Karpas-422 (cell line): Measurements from ENCODE around the gene PLOD3. TPM values are rescaled to one million over a fixed set of nuclear protein-coding genes. Genes with fewer than 3 reads are reported as not detected.

Source experiments
- DNase-seq: peaks from one replicate; pipeline ENCODE4 v3.0.0-alpha.2; 2015
- H2AFZ ChIP-seq: fragments of 200-600 bp; sonication (generic); 2 replicates; pipeline ENCODE4 v1.6.1; 2014; ENCODE audit warnings: antibody characterized with exemption, low read length, mixed read lengths
- H3K27ac ChIP-seq: fragments of 200-600 bp; sonication (generic); 2 replicates; pipeline ENCODE4 v1.5.1; 2014; ENCODE audit warnings: mild to moderate bottlenecking, low read length, moderate library complexity
- H3K27me3 ChIP-seq: fragments of 200-600 bp; sonication (generic); 2 replicates; pipeline ENCODE4 v1.6.1; 2014; ENCODE audit warnings: low read length, mixed read lengths
- H3K36me3 ChIP-seq: fragments of 200-600 bp; sonication (generic); 2 replicates; pipeline ENCODE4 v1.6.1; 2014; ENCODE audit warnings: low read length, mixed read lengths; ENCODE audit not compliant: insufficient read depth
- H3K4me1 ChIP-seq: fragments of 200-600 bp; sonication (generic); 2 replicates; pipeline ENCODE4 v1.6.1; 2014; ENCODE audit warnings: mild to moderate bottlenecking, low read length, mixed read lengths
- H3K4me2 ChIP-seq: fragments of 200-600 bp; sonication (generic); 2 replicates; pipeline ENCODE4 v1.6.1; 2014; ENCODE audit warnings: low read length, low read depth, mild to moderate bottlenecking; ENCODE audit not compliant: poor library complexity, severe bottlenecking
- H3K4me3 ChIP-seq: fragments of 200-600 bp; sonication (generic); 2 replicates; pipeline ENCODE4 v1.5.1; 2014; ENCODE audit warnings: mild to moderate bottlenecking, antibody characterized with exemption, low read length, mixed read lengths
- H3K79me2 ChIP-seq: fragments of 200-600 bp; sonication (generic); 2 replicates; pipeline ENCODE4 v1.6.1; 2014; ENCODE audit warnings: mild to moderate bottlenecking, low read length, mixed read lengths
- H3K9ac ChIP-seq: fragments of 200-600 bp; sonication (generic); 2 replicates; pipeline ENCODE4 v1.6.0; 2014; ENCODE audit warnings: low read length
- H3K9me2 ChIP-seq: fragments of 200-600 bp; sonication (generic), shearing (Covaris generic); replicated peaks from 2 replicates; pipeline ENCODE4 v1.6.0; 2014; ENCODE audit warnings: mild to moderate bottlenecking, low read length, moderate library complexity; ENCODE audit not compliant: insufficient read depth
- H3K9me3 ChIP-seq: fragments of 300-700, 200-600 bp; sonication (generic); 2 replicates; pipeline ENCODE4 v1.6.1; 2014; ENCODE audit warnings: low read length, mixed read lengths
- H4K20me1 ChIP-seq: fragments of 200-600 bp; sonication (generic); 2 replicates; pipeline ENCODE4 v1.6.1; 2014; ENCODE audit warnings: mild to moderate bottlenecking, antibody characterized with exemption, low read length, low read depth; ENCODE audit not compliant: insufficient read depth
- total RNA-seq: library from RNA; depleted of rRNA; stranded (reverse); fragments of >200 nt; shearing (Covaris generic); gene quantifications from 2 replicates; pipeline ENCODE4 v1.2.3, GENCODE V29; 2014; ENCODE audit warnings: low replicate concordance

Gene PLOD3
- total RNA-seq, 1 experiment from 2014 or later: 11.1 TPM

DNA sequence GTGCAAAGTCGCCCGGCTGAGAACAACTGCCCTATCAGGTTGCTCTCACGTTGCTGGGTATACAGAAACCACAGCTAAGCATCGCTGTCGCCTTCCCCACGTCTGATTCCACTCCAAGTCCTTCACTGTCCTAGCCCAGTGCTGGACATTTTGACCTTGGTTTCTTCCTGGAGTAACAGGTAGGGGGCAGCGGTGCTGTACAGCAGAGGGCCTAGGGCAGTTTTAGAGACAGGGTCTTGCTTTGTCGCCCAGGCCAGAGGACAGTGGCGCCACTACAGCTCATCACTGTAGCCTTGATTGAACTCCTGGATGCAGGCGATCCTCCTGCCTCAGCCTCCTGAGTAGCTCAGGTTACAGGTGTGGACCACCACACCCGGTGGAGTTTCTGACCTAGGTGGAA is 17.7 kb upstream of the PLOD3 start:
- H3K9ac ChIP-seq: no peak overlapping the region
- no peak for DNase-seq
- no peaks in the 10 kb centered on the region for H3K4me1 ChIP-seq
- no peaks in the 10 kb centered on the region for H3K36me3 ChIP-seq
- H3K9me2 ChIP-seq: no peaks in the 10 kb centered on the region
- no peak overlapping the region for H3K4me3 ChIP-seq
- H3K27me3 ChIP-seq: no peaks in the 10 kb centered on the region
- H2AFZ ChIP-seq: no peak overlapping the region
- no peaks in the 10 kb centered on the region for H3K79me2 ChIP-seq
- H4K20me1 ChIP-seq: no peaks in the 10 kb centered on the region
- no peaks in the 10 kb centered on the region for H3K9me3 ChIP-seq
- H3K27ac ChIP-seq: no peak overlapping the region
- H3K4me2 ChIP-seq: no peak overlapping the region

- Histone ChIP-seq H3K27ac (no peak overlapping the region), H4K20me1 (no peaks in the 10 kb centered on the region), H3K4me3 (no peak overlapping the region), H3K4me1 (no peaks in the 10 kb centered on the region), H3K79me2 (no peaks in the 10 kb centered on the region), H3K9me3 (no peaks in the 10 kb centered on the region), H3K27me3 (no peaks in the 10 kb centered on the region), H3K4me2 (no peak overlapping the region), H3K9ac (no peak overlapping the region), H3K36me3 (no peaks in the 10 kb centered on the region), H2AFZ (no peak overlapping the region), H3K9me2 (no peaks in the 10 kb centered on the region)
- DNase-seq: no peak
These were observed 17.3 kb upstream of the PLOD3 start for GRCh38 chr7:101234636-101235035.

DNA sequence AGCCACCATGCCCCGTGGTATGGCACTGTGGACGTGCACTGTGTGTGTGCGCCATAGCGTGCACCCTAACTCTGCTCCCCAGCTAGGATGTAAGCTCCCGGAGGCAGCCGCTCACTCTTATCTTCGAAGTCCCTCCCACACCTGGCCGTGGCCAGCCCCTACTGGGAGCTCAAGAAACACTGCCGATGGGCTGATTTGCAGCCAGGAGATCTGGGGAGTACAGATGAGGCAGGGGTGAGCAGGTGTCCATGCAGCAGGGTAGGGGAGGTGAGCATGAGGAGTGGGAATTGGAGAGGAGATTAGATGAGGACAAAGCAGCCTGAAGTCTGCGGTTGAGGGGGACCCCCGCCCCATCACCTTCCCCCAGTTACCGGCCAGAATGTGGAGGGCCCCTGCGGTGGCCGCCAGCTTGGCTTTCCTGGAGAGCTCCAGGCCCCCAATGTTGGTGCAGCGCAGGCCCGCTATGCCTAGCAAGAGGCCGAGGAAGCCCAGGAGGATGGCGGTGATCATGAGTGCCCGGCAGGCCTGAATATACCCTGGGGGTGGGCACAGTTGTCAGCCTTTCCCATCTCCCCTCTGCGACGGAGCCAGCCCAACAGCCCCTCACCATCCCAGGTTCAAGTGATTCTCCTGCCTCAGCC is 16.6 kb upstream of the PLOD3 start:
- Histone ChIP-seq H3K9me3 (no peaks in the 10 kb centered on the region), H3K4me3 (no peak overlapping the region), H3K4me1 (no peaks in the 10 kb centered on the region), H4K20me1 (no peaks in the 10 kb centered on the region), H3K27ac (no peak overlapping the region), H3K36me3 (no peaks in the 10 kb centered on the region), H3K9ac (no peak overlapping the region), H2AFZ (no peak overlapping the region), H3K27me3 (no peaks in the 10 kb centered on the region), H3K4me2 (no peak overlapping the region), H3K79me2 (no peaks in the 10 kb centered on the region), H3K9me2 (no peaks in the 10 kb centered on the region)
- no peak for DNase-seq

DNA sequence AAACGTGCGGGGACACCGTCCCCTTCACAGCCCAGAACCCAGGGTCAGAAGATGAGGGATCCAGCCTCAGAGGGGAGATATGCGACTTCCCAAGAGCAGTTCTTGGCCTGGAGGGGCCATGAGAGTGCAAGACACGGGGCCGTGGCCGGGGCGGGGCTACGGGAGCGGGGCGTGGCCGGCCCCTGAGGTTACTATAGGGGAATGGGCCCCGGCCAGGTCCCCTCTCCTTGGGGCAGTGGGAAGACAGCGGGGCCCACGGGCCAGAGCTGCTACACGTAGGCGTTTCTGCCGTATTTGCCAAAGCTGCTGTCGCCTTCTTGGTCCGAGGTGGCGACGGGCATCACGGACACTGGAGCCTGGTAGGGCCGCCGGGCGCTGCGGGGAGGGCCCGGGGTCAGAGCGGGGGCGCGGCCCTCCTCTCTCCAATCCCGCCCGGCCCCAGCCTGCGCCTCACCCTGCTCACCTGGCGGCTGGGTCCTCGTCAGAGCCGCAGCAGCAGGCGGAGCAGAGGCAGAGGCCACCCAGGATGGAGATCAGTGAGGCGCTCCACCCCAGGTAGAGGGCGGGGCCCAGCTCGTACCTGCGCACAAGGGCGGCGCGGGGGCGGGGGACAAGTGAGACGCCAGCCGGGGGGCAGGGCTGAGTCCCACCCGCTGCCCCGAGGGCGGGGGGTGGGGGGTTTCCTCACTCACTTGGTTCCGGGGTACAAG is 14.9 kb upstream of the PLOD3 start:
- H3K79me2 ChIP-seq: no peaks in the 10 kb centered on the region
- no peaks in the 10 kb centered on the region for H4K20me1 ChIP-seq
- no peak overlapping the region for H3K4me3 ChIP-seq
- no peaks in the 10 kb centered on the region for H3K9me3 ChIP-seq
- no peak for DNase-seq
- no peaks in the 10 kb centered on the region for H3K36me3 ChIP-seq
- no peak overlapping the region for H3K9ac ChIP-seq
- H3K9me2 ChIP-seq: no peaks in the 10 kb centered on the region
- no peaks in the 10 kb centered on the region for H3K27me3 ChIP-seq
- H3K4me2 ChIP-seq: no peak overlapping the region
- peaks cover 5% of the 10 kb centered on the region for H3K4me1 ChIP-seq
- no peak overlapping the region for H3K27ac ChIP-seq
- H2AFZ ChIP-seq: no peak overlapping the region

GRCh38 chr7:101231644-101232043 is 14.3 kb upstream of the PLOD3 start:
- no peaks in the 10 kb centered on the region for H3K27me3 ChIP-seq
- no peak overlapping the region for H3K27ac ChIP-seq
- H3K4me1 ChIP-seq: peaks cover 5% of the 10 kb centered on the region
- H2AFZ ChIP-seq: no peak overlapping the region
- H4K20me1 ChIP-seq: no peaks in the 10 kb centered on the region
- no peak for DNase-seq
- no peak overlapping the region for H3K4me3 ChIP-seq
- no peak overlapping the region for H3K4me2 ChIP-seq
- no peaks in the 10 kb centered on the region for H3K9me2 ChIP-seq
- no peak overlapping the region for H3K9ac ChIP-seq
- no peaks in the 10 kb centered on the region for H3K79me2 ChIP-seq
- no peaks in the 10 kb centered on the region for H3K36me3 ChIP-seq
- no peaks in the 10 kb centered on the region for H3K9me3 ChIP-seq

- Histone ChIP-seq H3K9me3 (no peaks in the 10 kb centered on the region), H3K9me2 (no peaks in the 10 kb centered on the region), H2AFZ (no peak overlapping the region), H3K79me2 (0 out of 2 replicates have a peak, but pooled peaks cover 1% of the 10 kb centered on the region), H4K20me1 (no peaks in the 10 kb centered on the region), H3K36me3 (no peaks in the 10 kb centered on the region), H3K4me1 (peaks cover 5% of the 10 kb centered on the region), H3K27ac (no peak overlapping the region), H3K4me3 (no peak overlapping the region), H3K4me2 (no peak overlapping the region), H3K9ac (no peak overlapping the region), H3K27me3 (no peaks in the 10 kb centered on the region)
- DNase-seq: no peak
These were observed 9.3 kb upstream of the PLOD3 start for GRCh38 chr7:101226721-101227120.

DNA sequence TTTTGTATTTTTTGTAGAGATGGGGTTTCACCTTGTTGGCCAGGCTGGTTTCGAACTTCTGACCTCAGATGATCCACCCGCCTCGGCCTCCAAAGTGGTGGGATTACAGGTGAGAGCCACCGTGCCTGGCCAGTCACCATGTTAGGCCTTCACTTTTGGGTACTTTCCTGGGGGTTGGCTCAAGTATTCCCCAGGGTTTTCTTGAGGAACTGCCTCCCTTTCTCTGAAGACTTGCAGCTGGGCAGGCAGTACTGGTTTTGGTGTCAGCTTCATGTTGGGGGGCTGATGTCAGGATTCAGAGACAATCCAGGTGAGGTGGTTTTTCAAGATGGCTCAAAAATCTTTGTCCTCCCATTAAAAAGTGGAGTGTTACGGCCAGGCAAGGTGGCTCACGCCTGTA is 8.3 kb upstream of the PLOD3 start:
- H3K79me2 ChIP-seq: peaks cover 12% of the 10 kb centered on the region
- H3K27ac ChIP-seq: no peak overlapping the region
- no peak for DNase-seq
- H3K36me3 ChIP-seq: no peaks in the 10 kb centered on the region
- H3K9me2 ChIP-seq: no peaks in the 10 kb centered on the region
- no peak overlapping the region for H2AFZ ChIP-seq
- no peak overlapping the region for H3K4me2 ChIP-seq
- H3K9ac ChIP-seq: no peak overlapping the region
- H3K4me1 ChIP-seq: peaks cover 5% of the 10 kb centered on the region
- H3K9me3 ChIP-seq: no peaks in the 10 kb centered on the region
- no peaks in the 10 kb centered on the region for H4K20me1 ChIP-seq
- no peaks in the 10 kb centered on the region for H3K27me3 ChIP-seq
- no peak overlapping the region for H3K4me3 ChIP-seq

- Histone ChIP-seq H2AFZ (no peak overlapping the region), H3K36me3 (no peaks in the 10 kb centered on the region), H3K4me3 (no peak overlapping the region), H3K4me1 (peaks cover 14% of the 10 kb centered on the region), H4K20me1 (no peaks in the 10 kb centered on the region), H3K9me2 (no peaks in the 10 kb centered on the region), H3K79me2 (peaks cover 33% of the 10 kb centered on the region), H3K9ac (no peak overlapping the region), H3K27ac (no peak overlapping the region), H3K4me2 (no peak overlapping the region), H3K9me3 (no peaks in the 10 kb centered on the region), H3K27me3 (no peaks in the 10 kb centered on the region)
- no peak for DNase-seq
These were observed 6.1 kb upstream of the PLOD3 start for GRCh38 chr7:101223528-101223927.
